Activated CD4-positive, alpha-beta T cell treated with anti-CD3 and anti-CD28 coated beads for 36 hours (primary cell): ENCODE results near the gene DAZL. TPM values are rescaled to one million over a fixed set of nuclear protein-coding genes. Genes with fewer than 3 reads are reported as not detected.

ENCODE experiments used
- ATAC-seq: fragments of 200-7000 bp; cut with Tn5 transposase; one replicate; pipeline ENCODE4 v1.10.0; 2021; ENCODE audit warnings: mild to moderate bottlenecking, moderate library complexity
- CTCF ChIA-PET: fragments of 350-600 bp; sonication (Branson Sonifier 250); formaldehyde crosslinking; loops from one replicate; lab custom pipeline; 2021; ENCODE audit warnings: antibody characterized with exemption; lab: Charles Lee
- POLR2A ChIA-PET: fragments of 350-600 bp; sonication (Branson Sonifier 250); formaldehyde crosslinking; loops from one replicate; lab custom pipeline; 2021; ENCODE audit warnings: antibody characterized with exemption, inconsistent platforms; lab: Charles Lee
- DNase-seq: peaks from one replicate; pipeline ENCODE4 v3.0.0-alpha.2; 2020
- H3K27ac Mint-ChIP-seq: one replicate; pipeline ENCODE4 v1.8.0; 2021; ENCODE audit warnings: mixed read lengths
- H3K27me3 Mint-ChIP-seq: one replicate; pipeline ENCODE4 v1.8.0; 2021; ENCODE audit warnings: mixed read lengths
- H3K36me3 Mint-ChIP-seq: one replicate; pipeline ENCODE4 v1.8.0; 2021; ENCODE audit warnings: low read depth, mixed read lengths
- H3K4me1 Mint-ChIP-seq: one replicate; pipeline ENCODE4 v1.8.0; 2021; ENCODE audit warnings: mixed read lengths
- H3K4me3 Mint-ChIP-seq: one replicate; pipeline ENCODE4 v1.8.0; 2021; ENCODE audit warnings: mild to moderate bottlenecking, moderate library complexity, mixed read lengths
- H3K9me3 Mint-ChIP-seq: one replicate; pipeline ENCODE4 v1.8.0; 2021; ENCODE audit warnings: low read depth, mixed read lengths
- intact Hi-C, 2 experiments: fragments of 100-400 bp; cut with DNase I in 1 of 2; cut with micrococcal nuclease in 1 of 2; formaldehyde crosslinking; loops; one replicate each; pipeline versions ENCODE4 v1.14.2 to v1.15.1; 2022 to 2024; cut with DNase I, micrococcal nuclease
- total RNA-seq, 2 experiments: library from RNA; stranded (reverse); gene quantifications; one replicate each; pipeline ENCODE4 v1.2.3, GENCODE V29; 2021

DAZL gene
- total RNA-seq, 2 experiments from 2014 or later, result not detected

- POLR2A ChIA-PET, result no interaction called here
These were observed 9.4 kb downstream of the DAZL start for GRCh38 chr3:16595778-16596177.

GRCh38 chr3:16589867-16590624 is 15.2 kb downstream of the DAZL start:
- peaks cover 13% of the 10 kb centered on the region for H3K27me3 Mint-ChIP-seq
- H3K4me1 Mint-ChIP-seq, result peaks cover 15% of the 10 kb centered on the region
- DNase-seq (no peak), ATAC-seq (peak; percentile 83)
- no peak overlapping the region for H3K27ac Mint-ChIP-seq
- intact Hi-C loops, result no loop called here
- CTCF ChIA-PET, result interaction anchor here (0.7 to 1.3 kb wide), 3 partner anchors 13 to 440 kb away, joined by 3 to 4 read pairs (median 3); no protein-coding TSS in a partner anchor
- POLR2A ChIA-PET, result no interaction called here
- no peak overlapping the region for H3K4me3 Mint-ChIP-seq
- H3K9me3 Mint-ChIP-seq, result no peaks in the 10 kb centered on the region
- H3K36me3 Mint-ChIP-seq, result no peaks in the 10 kb centered on the region

More at GRCh38 chr3:16595778-16596177, 9.4 kb downstream of the DAZL start:
- Mint-ChIP-seq H3K27ac (no peak overlapping the region), H3K27me3 (peaks cover 25% of the 10 kb centered on the region), H3K9me3 (no peaks in the 10 kb centered on the region), H3K4me1 (peaks cover 22% of the 10 kb centered on the region), H3K36me3 (no peaks in the 10 kb centered on the region), H3K4me3 (no peak overlapping the region)
- no peak for DNase-seq
- CTCF ChIA-PET, result interaction anchor here (0.6 to 2.2 kb wide), 4 partner anchors 124 to 664 kb away, joined by 3 to 9 read pairs (median 4); no protein-coding TSS in a partner anchor
- intact Hi-C loops, result loop anchor here (1.0 to 5.0 kb wide), 11 partner anchors 147 to 557 kb away; partner anchors contain the start of gene OXNAD1 (in 1 of the 2)
- no peak for ATAC-seq

DNA sequence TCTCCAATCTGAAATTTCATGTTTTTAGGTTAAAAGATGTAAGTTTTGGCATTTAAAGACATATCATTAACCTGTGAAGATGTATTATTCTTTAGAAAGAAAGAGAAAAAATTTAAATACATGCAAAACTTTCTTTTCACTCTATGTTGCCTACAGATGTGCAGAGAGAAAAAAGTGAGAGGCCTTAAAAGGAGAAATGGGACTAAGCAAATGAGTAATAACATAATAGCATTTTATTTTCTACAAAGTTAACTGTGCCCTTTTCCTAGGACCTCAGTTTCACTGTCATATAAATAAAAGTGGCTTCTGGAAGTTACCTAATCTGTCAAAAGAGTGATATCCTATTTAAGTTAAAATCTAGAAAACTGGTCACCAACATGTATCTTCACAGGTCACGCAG is 16.1 kb downstream of the DAZL start:
- intact Hi-C loops, result no loop called here
- Mint-ChIP-seq H3K9me3 (no peaks in the 10 kb centered on the region), H3K27me3 (peaks cover 10% of the 10 kb centered on the region), H3K4me1 (peaks cover 15% of the 10 kb centered on the region), H3K4me3 (no peak overlapping the region), H3K36me3 (no peaks in the 10 kb centered on the region), H3K27ac (no peak overlapping the region)
- POLR2A ChIA-PET, result no interaction called here
- CTCF ChIA-PET, result interaction anchor here (1.4 kb wide), 1 partner anchor 13 kb away, joined by 4 read pairs; no protein-coding TSS in a partner anchor
- no peak for ATAC-seq
- no peak for DNase-seq

DNA sequence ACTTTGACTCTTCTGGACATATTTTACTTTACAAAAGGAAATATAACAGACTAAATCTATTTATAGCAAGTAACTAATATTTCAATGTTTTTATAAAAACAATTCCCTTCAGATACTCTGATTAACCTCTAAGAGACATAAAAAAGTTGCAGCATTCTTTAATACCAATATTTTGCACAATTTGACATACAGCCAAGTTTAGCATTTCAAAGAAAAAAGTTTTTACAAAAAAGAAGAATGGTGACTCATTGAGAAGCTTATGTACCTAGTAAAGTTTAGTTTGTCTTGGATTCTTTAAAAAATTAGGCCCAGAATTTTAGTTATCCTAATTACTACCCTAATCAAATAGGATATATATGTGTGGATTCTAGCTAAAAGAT is 17.6 kb downstream of the DAZL start:
- peaks cover 15% of the 10 kb centered on the region for H3K4me1 Mint-ChIP-seq
- DNase-seq, result no peak
- POLR2A ChIA-PET, result no interaction called here
- H3K9me3 Mint-ChIP-seq, result no peaks in the 10 kb centered on the region
- no peak for ATAC-seq
- CTCF ChIA-PET, result interaction anchor here (0.7 to 2.1 kb wide), 7 partner anchors 12 to 318 kb away, joined by 3 to 9 read pairs (median 4); no protein-coding TSS in a partner anchor
- H3K36me3 Mint-ChIP-seq, result no peaks in the 10 kb centered on the region
- peaks cover 8% of the 10 kb centered on the region for H3K27me3 Mint-ChIP-seq
- H3K27ac Mint-ChIP-seq, result no peak overlapping the region
- no peak overlapping the region for H3K4me3 Mint-ChIP-seq
- intact Hi-C loops, result no loop called here

GRCh38 chr3:16587047-16587680 is 18.1 kb downstream of the DAZL start:
- CTCF ChIA-PET, result interaction anchor here (1.0 to 2.1 kb wide), 5 partner anchors 11 to 318 kb away, joined by 3 to 9 read pairs (median 6); no protein-coding TSS in a partner anchor
- peaks cover 8% of the 10 kb centered on the region for H3K27me3 Mint-ChIP-seq
- no peak overlapping the region for H3K27ac Mint-ChIP-seq
- intact Hi-C loops, result no loop called here
- POLR2A ChIA-PET, result no interaction called here
- ATAC-seq, result peak; percentile 58
- no peak overlapping the region for H3K4me3 Mint-ChIP-seq
- no peaks in the 10 kb centered on the region for H3K9me3 Mint-ChIP-seq
- H3K36me3 Mint-ChIP-seq, result no peaks in the 10 kb centered on the region
- peaks cover 15% of the 10 kb centered on the region for H3K4me1 Mint-ChIP-seq
- DNase-seq, result no peak

DNA sequence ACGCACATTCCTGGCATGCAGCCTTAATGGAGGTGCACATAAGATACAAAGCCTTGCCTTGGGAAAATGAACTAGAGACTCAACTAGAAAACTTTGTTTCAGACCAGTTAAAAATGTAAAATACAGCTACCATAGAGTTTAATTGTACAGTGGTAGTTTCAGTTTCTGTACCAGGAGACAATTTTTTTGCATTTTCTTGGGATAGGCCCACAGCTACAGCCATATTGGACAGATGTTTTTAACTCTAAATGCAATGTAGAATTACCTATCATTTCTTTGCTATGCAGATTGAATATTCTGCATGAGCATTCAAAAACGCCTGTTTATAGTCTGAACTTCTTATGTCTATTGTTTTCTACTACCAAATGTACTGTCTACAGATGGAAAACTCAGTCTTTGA is 20.3 kb downstream of the DAZL start:
- no peak for DNase-seq
- intact Hi-C loops, result no loop called here
- H3K27ac Mint-ChIP-seq, result no peak overlapping the region
- H3K9me3 Mint-ChIP-seq, result no peaks in the 10 kb centered on the region
- peaks cover 7% of the 10 kb centered on the region for H3K4me1 Mint-ChIP-seq
- no peak for ATAC-seq
- no peaks in the 10 kb centered on the region for H3K27me3 Mint-ChIP-seq
- no peaks in the 10 kb centered on the region for H3K36me3 Mint-ChIP-seq
- POLR2A ChIA-PET, result no interaction called here
- CTCF ChIA-PET, result interaction anchor here (0.9 kb wide), 2 partner anchors 17 to 654 kb away, joined by 3 read pairs; no protein-coding TSS in a partner anchor
- H3K4me3 Mint-ChIP-seq, result no peak overlapping the region

DNA sequence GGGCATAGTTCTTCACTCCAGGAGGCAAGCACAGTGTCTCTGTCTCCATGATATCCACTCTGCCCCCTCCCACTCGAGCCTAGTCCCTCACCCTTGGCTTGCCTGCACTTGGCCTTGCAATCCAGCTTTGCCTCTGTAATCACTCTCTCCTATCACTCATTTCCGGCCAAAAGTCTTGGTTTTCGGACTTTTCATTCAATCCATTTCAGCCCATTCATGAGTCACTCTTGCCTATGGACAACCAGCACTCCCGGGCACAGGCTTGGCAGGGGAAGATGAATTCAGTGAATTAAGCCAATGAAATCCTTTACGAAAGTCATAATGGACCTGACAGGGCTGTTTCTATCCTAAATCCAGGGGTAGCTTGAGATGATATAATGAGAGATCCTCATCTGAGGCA is 21.7 kb downstream of the DAZL start:
- ChIA-PET POLR2A (no interaction called here), CTCF (interaction anchor here (0.6 kb wide), 2 partner anchors 45 to 539 kb away, joined by 3 to 4 read pairs; no protein-coding TSS in a partner anchor)
- H3K36me3 Mint-ChIP-seq, result no peaks in the 10 kb centered on the region
- H3K27me3 Mint-ChIP-seq, result no peaks in the 10 kb centered on the region
- no peaks in the 10 kb centered on the region for H3K4me1 Mint-ChIP-seq
- intact Hi-C loops, result no loop called here
- ATAC-seq (no peak), DNase-seq (no peak)
- H3K9me3 Mint-ChIP-seq, result no peaks in the 10 kb centered on the region
- H3K27ac Mint-ChIP-seq, result no peak overlapping the region
- no peak overlapping the region for H3K4me3 Mint-ChIP-seq

DNA sequence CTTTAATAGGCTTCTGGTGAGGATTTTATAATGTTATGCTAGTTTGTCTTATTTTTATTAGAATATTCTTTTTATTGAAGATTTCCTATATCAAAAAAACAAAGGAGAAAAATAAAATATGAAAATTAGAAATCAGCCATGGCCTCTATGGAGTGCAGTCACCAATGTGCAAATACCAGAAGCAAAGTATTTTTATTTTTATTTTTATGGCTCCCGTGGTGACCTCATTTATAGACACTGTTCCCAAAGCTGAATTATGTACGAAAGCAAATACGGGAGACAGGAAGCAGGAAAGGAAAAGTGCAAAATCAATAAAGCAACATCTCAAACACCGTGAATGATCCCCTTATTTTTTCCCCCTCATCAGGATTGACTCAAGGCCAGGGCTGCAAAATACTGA is 35.1 kb downstream of the DAZL start:
- Mint-ChIP-seq H3K9me3 (no peaks in the 10 kb centered on the region), H3K4me1 (no peaks in the 10 kb centered on the region), H3K27me3 (peaks cover 8% of the 10 kb centered on the region), H3K27ac (no peak overlapping the region), H3K4me3 (no peak overlapping the region), H3K36me3 (no peaks in the 10 kb centered on the region)
- ATAC-seq (no peak), DNase-seq (no peak)
- POLR2A ChIA-PET, result no interaction called here
- intact Hi-C loops, result no loop called here
- CTCF ChIA-PET, result interaction anchor here (0.5 kb wide), 2 partner anchors 353 to 415 kb away, joined by 3 read pairs; no protein-coding TSS in a partner anchor

DNA sequence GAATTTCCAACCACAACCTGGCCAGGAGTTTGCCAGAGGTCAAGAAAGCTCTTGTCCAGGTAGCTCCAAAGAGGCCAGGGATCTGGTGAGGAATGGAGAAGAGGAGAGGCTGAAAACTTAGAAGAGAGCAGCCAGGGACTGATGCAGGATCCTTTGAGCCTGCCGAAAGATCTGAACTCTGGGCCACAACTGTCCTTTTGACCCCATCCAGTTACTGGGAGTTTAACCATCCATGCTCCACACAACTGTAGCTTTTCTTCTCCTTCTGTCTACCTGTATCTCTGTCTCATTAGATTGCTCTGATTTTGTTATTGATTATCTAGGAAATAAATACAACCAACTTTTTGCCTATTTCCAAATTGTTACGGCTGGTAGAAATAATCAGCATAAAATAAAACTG is 36.7 kb downstream of the DAZL start:
- Mint-ChIP-seq H3K9me3 (no peaks in the 10 kb centered on the region), H3K27ac (no peak overlapping the region), H3K4me1 (no peaks in the 10 kb centered on the region), H3K36me3 (no peaks in the 10 kb centered on the region), H3K27me3 (peaks cover 5% of the 10 kb centered on the region), H3K4me3 (no peak overlapping the region)
- ChIA-PET CTCF (interaction anchor here (0.5 to 0.9 kb wide), 4 partner anchors 9 to 320 kb away, joined by 3 to 4 read pairs (median 3); no protein-coding TSS in a partner anchor), POLR2A (no interaction called here)
- ATAC-seq, result no peak
- intact Hi-C loops, result no loop called here
- DNase-seq, result no peak

GRCh38 chr3:16568115-16568514 is 37.1 kb downstream of the DAZL start:
- H3K4me1 Mint-ChIP-seq, result no peaks in the 10 kb centered on the region
- H3K4me3 Mint-ChIP-seq, result no peak overlapping the region
- POLR2A ChIA-PET, result no interaction called here
- CTCF ChIA-PET, result interaction anchor here (0.5 to 0.9 kb wide), 4 partner anchors 9 to 320 kb away, joined by 3 to 4 read pairs (median 3); no protein-coding TSS in a partner anchor
- no peak for DNase-seq
- intact Hi-C loops, result no loop called here
- peaks cover 5% of the 10 kb centered on the region for H3K27me3 Mint-ChIP-seq
- no peak for ATAC-seq
- H3K9me3 Mint-ChIP-seq, result no peaks in the 10 kb centered on the region
- no peak overlapping the region for H3K27ac Mint-ChIP-seq
- H3K36me3 Mint-ChIP-seq, result no peaks in the 10 kb centered on the region

DNA sequence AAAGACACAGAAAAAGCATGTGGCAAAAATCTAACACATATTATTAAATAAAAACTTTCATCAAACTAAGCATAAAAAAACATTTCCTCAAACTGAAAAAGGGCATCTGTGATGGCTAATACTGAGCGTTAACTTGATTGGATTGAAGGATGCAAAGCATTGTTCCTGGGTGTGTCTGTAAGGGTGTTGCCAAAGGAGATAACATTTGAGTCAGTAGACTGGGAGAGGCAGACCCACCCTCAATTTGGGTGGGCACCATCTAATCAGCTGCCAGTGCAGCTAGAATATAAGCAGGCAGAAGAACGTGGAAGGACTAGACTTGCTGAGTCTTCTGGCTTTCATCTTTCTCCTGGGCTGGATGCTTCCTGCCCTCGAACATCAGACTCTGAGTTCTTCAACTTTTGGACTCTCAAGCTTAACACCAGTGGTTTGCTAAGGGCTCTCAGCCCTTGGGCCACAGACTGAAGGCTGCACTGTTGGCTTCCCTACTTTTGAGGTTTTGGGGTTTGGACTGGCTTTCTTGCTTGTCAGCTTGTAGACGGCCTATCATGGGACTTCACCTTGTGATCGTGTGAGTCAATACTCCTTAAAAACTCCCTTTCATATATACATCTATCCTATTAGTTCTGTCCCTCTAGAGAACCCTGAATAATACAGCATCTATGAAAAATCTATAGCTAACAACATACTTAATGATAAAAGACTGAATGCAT is 45.4 kb downstream of the DAZL start:
- intact Hi-C loops, result no loop called here
- DNase-seq (no peak), ATAC-seq (no peak)
- H3K27me3 Mint-ChIP-seq, result peaks cover 7% of the 10 kb centered on the region
- no peaks in the 10 kb centered on the region for H3K9me3 Mint-ChIP-seq
- H3K27ac Mint-ChIP-seq, result no peak overlapping the region
- CTCF ChIA-PET, result interaction anchor here (0.6 to 1.4 kb wide), 2 partner anchors 10 to 241 kb away, joined by 3 to 7 read pairs; no protein-coding TSS in a partner anchor
- POLR2A ChIA-PET, result no interaction called here
- no peaks in the 10 kb centered on the region for H3K4me1 Mint-ChIP-seq
- no peaks in the 10 kb centered on the region for H3K36me3 Mint-ChIP-seq
- no peak overlapping the region for H3K4me3 Mint-ChIP-seq
